Renal cortical epithelial cell (primary cell): ENCODE measurements around the gene ARRDC1. TPM values are rescaled to one million over a fixed set of nuclear protein-coding genes. Genes with fewer than 3 reads are reported as not detected.
"Not testable (repeated sequence)": the region's sequence is repeated elsewhere in the genome, so short reads cannot be mapped to it uniquely, and the experiment has no call there.

Source experiments
- DNase-seq: peaks from one replicate; pipeline ENCODE4 v3.0.0-alpha.2; 2011; ENCODE audit warnings: low read depth
- total RNA-seq: library from RNA; depleted of rRNA; stranded (reverse); fragments of >200 nt; gene quantifications from 2 replicates; pipeline ENCODE4 v1.2.3, GENCODE V29; 2014

Gene ARRDC1
- total RNA-seq, 1 donor from 2014 or later: 58.6 TPM

DNA sequence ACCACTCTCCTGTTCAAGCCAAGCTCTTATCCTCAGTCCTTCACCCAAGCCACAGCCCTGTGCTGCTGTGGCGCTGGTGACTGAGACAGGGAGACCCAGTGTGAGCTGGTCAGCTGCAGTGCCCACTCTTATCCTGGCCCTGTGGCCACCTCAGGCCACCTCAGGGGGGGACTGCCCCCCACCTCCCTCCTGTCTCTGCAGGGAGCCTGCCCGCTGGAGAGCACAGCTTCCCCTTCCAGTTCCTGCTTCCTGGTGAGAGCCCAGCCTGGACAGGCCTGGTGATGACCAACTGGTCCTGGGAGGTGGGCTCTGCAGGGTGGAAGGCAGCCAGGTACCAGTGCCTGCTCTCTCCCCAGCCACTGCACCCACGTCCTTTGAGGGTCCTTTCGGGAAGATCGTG lies 7.8 kb downstream of the ARRDC1 start:
- no peak for DNase-seq

DNA sequence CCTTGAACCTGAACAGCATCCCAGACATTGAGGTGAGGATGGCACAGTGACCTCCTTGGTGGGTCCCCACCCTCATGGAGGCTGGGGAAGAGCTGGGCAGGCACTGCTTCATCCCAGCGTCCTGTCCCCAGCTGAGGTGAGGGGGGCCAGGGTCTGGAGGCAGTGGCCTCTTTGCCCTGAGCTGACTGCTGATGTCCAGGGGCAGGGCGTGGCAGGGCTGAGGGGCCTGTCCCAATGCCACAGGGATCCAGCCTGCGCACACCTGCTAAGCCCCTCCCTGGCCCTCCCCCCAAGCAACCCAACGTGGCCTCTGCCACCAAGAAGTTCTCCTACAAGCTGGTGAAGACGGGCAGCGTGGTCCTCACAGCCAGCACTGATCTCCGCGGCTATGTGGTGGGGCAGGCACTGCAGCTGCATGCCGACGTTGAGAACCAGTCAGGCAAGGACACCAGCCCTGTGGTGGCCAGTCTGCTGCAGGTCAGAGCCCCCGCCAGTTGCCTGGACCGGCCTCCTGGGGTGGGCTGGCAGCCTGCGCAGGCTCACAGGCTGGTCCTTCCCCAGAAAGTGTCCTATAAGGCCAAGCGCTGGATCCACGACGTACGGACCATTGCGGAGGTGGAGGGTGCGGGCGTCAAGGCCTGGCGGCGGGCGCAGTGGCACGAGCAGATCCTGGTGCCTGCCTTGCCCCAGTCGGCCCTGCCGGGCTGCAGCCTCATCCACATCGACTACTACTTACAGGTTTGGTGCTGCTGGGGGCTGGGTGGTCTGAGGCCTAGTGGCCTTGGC lies 8.4 kb downstream of the ARRDC1 start:
- DNase-seq: no peak

DNA sequence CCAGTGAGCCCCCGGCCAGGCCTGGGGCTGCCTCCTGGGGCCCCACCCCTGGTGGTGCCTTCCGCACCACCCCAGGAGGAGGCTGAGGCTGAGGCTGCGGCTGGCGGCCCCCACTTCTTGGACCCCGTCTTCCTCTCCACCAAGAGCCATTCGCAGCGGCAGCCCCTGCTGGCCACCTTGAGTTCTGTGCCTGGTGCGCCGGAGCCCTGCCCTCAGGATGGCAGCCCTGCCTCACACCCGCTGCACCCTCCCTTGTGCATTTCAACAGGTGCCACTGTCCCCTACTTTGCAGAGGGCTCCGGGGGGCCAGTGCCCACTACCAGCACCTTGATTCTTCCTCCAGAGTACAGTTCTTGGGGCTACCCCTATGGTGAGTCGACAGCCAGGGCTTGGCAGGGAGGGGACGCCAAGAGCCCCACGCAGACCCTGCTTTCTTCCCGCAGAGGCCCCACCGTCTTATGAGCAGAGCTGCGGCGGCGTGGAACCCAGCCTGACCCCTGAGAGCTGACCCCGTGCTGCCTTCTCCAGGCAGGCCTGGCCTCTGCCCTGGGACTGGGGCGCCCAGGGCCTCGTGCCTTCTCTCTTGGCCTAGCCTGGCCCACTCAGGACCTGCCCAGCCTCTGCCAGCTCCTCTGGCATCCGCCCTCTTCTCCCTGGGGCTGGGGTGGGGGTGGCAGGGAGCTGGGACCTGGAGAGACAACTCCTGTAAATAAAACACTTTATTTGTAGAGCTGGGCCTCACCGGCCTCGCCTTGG lies 9.3 kb downstream of the ARRDC1 start:
- no peak for DNase-seq

DNA sequence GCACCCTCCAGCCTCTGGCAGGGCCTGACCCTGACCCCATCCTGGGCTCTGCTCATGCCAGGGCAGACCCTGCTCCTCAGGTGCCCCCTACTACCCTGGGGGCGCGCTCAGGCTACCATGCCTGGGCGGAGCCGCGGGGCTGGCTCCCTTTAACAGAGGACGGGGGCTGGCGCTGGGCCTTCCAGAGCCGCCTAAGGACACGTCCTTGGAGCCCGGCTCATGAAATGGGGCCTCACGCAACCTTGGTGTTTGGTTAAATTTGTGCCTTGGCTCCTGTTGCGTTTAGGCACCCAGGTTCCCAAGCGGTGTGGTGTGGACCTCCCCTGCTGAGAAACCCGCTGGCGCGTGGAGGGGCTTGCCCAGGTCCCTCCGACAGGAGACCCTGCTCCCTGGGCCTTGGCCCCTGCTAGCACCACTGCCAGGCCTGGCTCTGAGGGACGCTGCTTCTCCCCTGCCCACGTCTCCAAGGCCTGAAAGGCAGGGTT lies 9.9 kb downstream of the ARRDC1 start:
- no peak for DNase-seq

DNA sequence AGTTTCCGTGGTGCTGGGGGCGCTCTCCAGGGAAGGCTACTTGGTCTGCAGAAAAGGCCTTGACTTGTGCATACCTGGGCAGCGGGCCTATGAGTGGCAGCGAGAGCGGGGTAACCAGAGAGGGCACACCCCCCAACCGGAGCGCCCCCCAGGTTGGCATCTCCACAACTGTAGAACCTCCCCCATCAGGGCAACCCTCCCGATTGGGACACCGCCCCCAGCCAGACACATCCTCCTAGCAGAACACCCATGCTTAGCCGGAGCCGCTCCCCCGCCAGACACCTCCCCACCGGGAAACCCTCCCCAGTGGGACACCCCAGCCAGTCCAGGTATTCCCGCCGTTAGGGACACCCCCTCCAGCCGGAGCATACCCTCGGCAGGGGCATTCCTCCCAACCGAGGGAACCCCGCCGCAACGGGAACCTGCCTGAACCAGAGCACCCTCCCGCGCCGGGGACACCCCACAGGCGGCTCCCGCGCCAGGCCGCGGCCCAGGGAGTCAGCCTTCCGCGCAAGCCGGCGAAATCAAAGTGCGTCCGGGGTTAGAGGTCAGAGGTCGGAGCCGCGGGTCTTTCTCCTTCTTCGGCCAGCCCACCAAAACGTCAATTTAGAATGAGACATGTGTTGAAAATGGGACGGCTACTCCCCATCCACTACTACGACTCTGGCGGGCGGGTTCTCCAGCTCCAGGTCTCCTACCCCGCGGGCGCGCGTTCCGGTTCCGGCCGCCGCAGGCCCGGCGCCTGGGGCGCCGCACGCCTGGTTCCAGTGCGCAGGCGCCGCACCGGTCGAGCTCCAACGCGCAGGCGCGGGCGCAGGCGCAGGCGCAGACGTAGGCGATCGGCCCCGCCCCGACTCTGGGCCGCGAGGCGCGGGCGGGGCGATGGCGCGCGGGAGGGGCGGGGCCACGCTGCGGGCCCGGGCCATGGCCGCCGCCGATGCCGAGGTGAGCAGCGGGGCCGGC lies 12.9 kb downstream of the ARRDC1 start, which contains the start of gene EHMT1:
Gene EHMT1, plus strand, starts transcription at position 901 of the 963 bp plus-strand sequence. Its CDS starts 24 bp downstream, at position 925.
- peak; percentile 36 for DNase-seq

DNA sequence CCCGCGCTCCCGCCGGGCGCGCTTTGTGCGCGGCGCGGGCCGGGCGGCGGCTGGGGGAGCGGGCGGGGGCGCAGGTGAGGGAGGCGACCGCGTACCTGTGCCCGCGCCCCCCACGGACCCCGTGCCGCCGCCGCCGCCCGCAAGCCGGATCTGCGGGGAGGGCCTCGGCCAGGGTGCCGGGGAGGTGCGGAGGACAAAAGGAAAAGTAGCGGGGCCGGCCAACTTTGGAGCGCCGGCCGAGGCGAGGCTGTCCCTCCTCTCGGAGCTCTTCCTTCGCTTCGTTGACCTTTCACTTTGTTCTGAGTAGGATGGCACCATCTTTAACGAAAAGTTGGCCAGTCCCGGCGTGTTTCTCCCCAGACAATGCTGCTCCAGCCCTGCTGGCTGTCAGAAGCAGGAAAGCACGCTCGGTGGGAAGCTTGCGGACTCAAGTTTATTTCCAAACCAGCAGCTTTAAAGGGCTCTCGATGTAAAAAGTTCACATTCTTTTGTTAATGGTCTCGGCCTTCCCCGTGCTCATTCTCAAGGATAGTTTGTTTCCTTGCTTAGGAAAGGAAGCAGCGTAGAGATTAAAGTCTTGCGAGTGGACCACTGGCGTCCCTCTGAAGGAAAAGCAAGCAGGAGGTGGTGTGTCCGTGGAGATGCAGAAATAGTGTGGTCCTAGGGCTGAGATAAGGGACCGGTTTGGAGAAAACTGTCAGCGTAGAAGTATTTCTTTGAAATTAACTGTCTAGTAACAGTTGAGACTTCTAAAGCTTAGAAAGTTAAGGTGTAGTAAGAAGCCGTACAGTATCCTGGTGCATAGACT lies 14.0 kb downstream of the ARRDC1 start:
- DNase-seq: peak; percentile 31

DNA sequence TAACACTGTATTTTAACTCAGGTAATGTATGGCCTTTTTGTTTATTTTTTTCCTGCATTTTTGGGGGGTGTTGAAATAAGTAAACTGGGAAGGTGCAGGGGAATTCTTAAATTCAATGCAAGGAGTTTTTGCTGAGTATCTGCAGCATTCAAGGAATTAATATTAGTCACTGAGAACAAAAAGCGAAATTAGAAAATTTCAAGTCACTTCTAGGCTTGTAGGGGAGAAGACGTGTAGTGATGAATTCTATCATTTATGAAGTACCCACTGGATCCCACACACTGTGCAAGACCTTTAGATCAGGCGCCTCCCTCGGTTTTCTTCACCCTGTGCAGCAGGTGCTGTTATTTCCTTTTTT lies 14.5 kb downstream of the ARRDC1 start:
- no peak for DNase-seq

DNA sequence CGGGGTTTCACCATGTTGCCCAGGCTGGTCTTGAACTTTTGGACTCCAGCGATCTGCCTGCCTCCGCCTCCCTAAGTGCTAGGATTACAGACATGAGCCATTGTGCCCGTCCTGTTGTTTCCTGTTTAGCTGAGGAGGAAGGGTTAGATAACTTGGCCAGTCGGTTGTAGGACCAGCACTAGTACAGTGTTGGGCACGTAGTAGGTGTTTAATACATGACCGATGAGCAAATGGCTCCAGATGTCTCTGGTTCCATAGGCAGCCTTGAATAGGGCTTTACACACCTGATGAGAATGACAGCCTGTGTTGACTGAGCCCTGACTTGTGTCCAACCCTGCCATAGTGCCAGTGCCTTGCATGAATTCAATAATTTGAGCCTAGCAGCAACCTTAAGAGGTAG lies 15.1 kb downstream of the ARRDC1 start:
- no peak for DNase-seq

DNA sequence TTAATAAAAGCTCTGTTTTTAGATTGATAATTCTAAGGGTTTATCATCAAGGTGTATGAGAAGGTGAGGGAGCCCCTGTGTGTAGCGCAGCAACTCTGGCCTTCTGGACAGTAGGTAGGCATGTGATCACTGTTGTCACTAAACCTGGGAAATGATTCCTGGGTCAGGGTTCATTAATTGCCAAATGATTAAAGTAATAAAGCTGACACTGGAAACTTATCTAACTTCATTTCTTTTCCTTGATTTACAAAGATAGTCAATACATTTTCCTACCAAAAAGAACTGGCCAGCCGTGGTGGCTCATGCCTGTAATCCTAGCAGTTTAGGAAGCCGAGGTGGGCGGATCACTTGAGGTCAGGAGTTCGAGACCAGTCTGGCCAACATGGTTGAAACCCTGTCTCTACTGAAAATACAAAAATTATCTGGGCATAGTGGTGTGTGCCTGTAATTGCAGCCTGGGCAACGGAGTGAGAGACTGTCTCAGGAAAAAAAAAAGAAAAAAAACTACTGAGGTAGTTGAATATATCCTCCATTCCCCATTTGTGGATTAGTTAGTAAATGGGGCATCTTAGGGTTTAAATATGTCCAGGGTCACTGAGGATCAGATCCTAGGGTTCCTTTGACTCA lies 15.8 kb downstream of the ARRDC1 start:
- DNase-seq: no peak

DNA sequence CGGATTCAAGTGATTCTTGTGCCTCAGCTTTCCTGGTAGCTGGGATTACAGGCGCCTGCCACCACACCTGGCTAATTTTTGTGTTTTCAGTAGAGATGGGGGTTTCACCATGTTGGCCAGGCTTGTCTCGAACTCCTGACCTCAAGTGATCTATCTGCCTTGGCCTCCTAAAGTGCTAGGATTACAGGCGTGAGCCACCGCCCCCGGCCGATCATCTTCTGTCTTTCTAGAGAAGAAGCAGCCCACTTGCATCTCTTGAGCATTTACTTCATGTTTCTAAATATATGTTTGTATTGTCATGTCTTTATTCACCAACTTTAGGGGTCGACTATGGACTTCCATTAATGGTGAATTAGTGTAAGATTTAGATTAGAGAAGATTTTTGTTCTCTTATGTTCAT lies 16.7 kb downstream of the ARRDC1 start:
- DNase-seq: not testable (repeated sequence)

DNA sequence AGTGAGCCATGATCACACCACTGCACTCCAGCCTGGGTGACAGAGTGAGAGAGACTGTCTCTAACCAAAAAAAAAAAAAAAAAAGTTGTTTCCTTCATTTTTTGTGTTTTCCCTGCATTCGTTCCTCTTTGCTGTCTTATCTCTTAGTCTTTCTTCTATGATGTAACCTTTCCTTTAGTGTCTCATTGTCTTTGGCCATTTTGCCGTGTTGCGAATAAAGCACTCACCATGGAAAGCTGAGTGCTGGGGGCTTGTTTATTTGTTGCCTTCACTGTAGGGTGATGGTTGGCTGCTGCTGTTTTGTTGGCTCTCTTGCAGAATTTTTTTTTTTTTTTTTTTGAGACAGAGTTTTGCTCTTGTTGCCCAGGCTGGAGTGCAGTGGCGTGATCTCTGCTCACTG lies 21.0 kb downstream of the ARRDC1 start:
- DNase-seq: no peak

DNA sequence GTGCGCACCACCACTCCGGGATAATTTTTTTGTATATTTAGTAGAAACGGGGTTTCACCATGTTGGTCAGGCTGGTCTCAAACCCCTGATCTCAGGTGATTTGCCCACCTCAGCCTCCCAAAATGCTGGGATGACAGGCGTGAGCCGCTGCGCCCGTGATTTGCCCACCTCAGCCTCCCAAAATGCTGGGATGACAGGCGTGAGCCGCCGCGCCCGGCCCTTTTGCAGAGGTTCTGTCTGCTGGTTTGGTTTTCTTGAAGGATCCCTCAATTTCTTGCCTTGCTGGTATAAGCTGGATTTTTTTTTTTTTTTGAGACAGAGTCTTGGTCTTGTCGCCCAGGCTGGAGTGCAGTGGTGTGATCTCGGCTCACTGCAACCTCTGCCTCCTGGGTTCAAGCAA lies 21.9 kb downstream of the ARRDC1 start:
- DNase-seq: not testable (repeated sequence)

DNA sequence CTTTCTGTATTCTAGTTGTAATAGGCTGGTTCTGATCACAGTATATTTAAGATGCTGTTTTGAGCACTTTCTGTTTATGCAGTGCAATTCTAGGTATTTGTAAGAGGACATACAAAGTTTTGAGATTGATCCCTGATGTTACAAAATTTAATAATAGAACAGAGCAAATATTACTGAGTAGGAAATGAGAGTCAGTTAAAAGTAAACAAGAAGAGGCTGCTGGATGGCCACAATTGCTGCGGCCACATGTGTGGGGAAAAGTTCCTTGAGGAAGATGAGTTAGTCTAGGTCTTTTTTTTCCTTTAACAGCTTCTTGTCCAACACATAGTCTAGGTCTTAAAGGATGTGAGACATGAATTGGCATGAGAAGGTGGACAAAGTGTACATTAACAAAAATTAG lies 24.6 kb downstream of the ARRDC1 start:
- DNase-seq: no peak

DNA sequence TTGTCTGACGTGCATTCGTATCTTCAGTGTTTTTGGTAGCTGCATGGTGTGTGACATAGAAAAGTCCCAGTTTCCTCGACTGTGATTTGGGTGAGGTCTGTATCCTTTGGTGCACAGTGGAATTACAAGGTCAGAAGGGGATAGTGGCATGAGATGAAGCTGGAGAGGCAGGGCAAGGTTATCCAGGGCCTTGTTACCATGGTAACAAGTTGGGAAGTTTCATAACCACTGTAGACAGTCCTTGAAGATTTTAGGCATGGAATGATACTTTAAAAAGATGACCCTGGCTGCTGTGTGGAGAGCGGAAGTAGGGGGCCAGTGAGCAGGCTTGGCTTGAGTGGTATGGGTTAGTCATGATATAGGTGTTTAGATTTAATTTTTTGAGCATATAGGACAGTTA lies 25.2 kb downstream of the ARRDC1 start:
- no peak for DNase-seq

DNA sequence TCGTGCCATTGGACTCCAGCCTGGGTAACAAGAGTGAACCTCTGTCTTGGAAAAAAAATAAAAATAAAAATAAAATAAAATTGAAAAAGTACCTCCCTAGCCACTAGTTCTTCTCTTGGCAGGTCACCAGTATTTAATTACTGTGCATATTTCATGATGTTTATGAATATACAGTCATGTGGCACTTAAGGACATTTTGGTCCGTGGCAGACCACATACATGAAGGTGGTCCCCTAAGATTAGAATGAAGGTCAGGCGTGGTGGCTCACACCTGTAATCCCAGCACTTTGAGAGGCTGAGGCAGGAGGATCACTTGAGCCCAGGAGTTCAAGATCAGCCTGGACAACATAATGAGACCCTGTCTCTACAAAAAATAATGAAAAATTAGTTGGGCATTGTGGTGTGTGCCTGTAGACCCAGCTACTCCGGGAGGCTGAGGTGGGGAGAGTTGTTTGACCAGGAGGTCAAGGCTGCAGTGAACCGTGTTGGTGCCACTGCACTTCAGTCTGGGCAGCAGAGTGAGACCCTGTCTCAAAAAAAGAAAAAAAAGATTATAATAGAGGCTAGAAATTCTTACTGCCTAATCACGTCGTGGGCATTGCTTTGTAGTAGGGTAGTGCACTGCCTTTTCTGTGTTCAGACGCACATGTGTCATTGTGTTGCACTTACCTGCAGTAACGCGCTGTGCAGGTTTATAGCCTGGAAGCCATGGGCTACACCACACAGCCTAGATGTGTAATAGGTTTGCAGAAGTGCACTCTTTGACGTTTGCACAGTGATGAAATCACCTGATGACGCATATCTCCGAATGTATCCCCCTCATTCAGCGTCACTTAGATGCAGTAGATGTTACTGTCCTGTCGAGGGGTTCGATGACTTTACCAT lies 26.1 kb downstream of the ARRDC1 start:
- no peak for DNase-seq

DNA sequence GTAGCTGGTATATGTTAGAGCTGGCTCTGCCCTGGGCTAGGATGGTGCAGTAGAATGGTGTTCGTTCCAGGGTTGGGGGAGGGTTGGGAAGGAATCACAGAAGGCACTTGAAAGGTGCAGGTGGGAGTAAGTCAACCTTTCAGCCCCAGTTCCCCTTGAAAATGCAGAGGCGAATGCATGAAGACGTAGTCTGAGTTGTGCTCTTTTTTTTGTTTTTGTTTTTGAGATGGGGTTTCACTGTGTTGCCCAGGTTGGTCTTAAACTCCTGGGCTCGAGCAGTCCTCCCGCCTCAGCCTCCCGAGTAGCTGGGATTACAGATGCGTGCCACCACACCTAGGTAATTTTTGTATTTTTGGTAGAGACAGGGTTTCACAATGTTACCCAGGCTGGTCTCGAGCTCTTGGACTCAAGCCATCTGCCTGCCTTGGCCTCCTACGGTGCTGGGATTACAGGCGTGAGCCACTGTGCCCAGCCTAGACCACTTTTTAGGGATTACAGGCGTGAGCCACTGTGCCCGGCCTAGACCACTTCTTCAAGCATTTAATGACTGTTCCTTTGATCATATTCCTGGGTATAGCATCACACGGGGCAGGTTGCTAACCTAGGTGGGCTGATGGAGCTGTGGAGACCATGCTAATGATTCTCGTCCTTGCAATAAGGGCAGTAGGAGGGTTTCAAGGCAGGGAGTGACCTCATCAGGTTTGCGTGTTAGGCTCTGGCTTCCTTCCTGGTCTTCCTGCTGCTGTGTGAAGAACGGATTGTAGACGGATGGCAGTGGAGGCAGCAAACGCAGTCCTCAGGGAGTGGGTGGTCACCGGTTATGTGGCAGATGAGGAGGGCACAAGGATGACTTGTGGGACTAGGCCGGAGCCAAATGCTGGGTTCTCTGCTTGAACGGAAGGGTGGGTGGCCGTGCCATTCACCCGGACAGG lies 27.0 kb downstream of the ARRDC1 start:
- DNase-seq: no peak

DNA sequence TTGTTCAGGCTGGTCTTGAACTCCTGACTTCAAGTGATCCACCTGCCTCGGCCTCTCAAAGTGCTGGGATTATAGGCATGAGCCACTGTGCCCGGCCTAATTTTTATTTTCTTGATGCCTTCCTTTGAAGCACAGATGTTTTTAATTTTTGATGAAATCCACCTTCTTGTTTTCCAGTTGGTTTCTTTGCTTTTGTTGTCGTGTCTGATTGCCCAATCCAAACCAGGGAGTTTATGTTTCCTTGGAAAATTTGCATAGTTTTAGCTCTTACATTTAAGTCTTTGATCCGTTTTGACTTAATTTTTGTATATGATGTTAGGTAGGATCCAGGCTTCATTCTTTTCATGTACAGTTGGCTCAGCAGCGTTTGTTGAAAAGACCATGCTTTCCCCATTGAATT lies 28.5 kb downstream of the ARRDC1 start:
- DNase-seq: no peak

DNA sequence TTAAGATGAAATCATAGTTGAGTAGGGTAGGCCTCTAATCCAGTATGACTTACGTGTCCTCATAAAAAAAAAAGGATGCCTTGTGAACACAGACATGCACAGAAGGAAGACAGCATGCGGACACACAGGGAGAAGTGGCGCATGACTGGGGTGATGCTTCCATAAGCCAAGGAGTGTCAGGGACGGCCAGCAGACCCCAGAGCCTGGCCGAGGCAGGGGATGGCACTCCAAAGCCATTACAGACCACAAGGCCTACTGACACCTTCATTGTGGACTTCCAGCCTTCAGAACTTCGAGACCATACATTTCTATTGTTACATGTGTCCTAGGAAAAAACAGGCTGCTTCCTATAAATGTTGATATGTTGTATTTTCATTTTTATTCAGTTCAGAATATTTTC lies 33.2 kb downstream of the ARRDC1 start:
- DNase-seq: no peak
